Measurements from ENCODE around the gene RNASEH2A. TPM values are rescaled to one million over a fixed set of nuclear protein-coding genes. Genes with fewer than 3 reads are reported as not detected.

Gene RNASEH2A
- polyA plus RNA-seq, 1 donor (not counting 4 experiments of a cell fraction or from before 2014, with no cell fraction given), result 19.7 TPM

- Histone ChIP-seq H2AFZ (ENCODE audit: control insufficient read depth, low read length) (no peak overlapping the region), H3K79me2 (ENCODE audit: control insufficient read depth, insufficient read depth, low read length) (no peaks in the 10 kb centered on the region), H3K9me3 (ENCODE audit: control insufficient read depth, low read depth, low read length) (no peaks in the 10 kb centered on the region), H3K36me3 (ENCODE audit: control insufficient read depth in 2 of 2, extremely low read depth in 1 of 2, insufficient read depth in 2 of 2, low read length in 2 of 2) (no peaks in the 10 kb centered on the region), H3K4me3 (ENCODE audit: control insufficient read depth in 2 of 3, extremely low read depth in 1 of 3, insufficient read depth in 2 of 3, low read depth in 1 of 3, low read length in 3 of 3) (no peak overlapping the region), H3K4me1 (ENCODE audit: control insufficient read depth, extremely low read depth, insufficient read depth, low read length) (peaks cover 18% of the 10 kb centered on the region), H3K27ac (ENCODE audit: control insufficient read depth, insufficient read depth, low read length) (no peak overlapping the region), H4K20me1 (ENCODE audit: control insufficient read depth, extremely low read depth, insufficient read depth, low read length) (no peaks in the 10 kb centered on the region), H3K9me1 (ENCODE audit: control insufficient read depth, extremely low read depth, insufficient read depth, low read length) (no peaks in the 10 kb centered on the region), H3K27me3 (ENCODE audit: control insufficient read depth, extremely low read depth, insufficient read depth, low read length) (peaks cover 65% of the 10 kb centered on the region), H3K9ac (ENCODE audit: control insufficient read depth, extremely low read depth, insufficient read depth, low read length) (no peak overlapping the region), H3K4me2 (ENCODE audit: control insufficient read depth, extremely low read depth, insufficient read depth, low read depth, low read length) (no peak overlapping the region)
- TF ChIP-seq CTCF (optimal IDR thresholded peaks at IDR 0.05 in 1 of 3, IDR thresholded peaks at IDR 0.05 in 1 of 3, conservative IDR thresholded peaks at IDR 0.05 in 1 of 3; ENCODE audit: extremely low read depth in 1 of 3, insufficient read depth in 2 of 3, low read length in 3 of 3) (no peak), EZH2 (IDR thresholded peaks at IDR 0.05; ENCODE audit: low read length) (no peak)
- no peak for FAIRE-seq
- DNase-seq (ENCODE audit: low read depth, low spot score), result no peak
- dilution Hi-C loops (cut with MboI; ENCODE audit: extremely low pct_ligation_motif_present, low sequenced_read_pairs), result no loop called here
Measured at GRCh38 chr19:12834976-12835757, 28.8 kb downstream of the RNASEH2A start.

GRCh38 chr19:12836529-12836863, 30.1 kb downstream of the RNASEH2A start:
- no peaks in the 10 kb centered on the region for H3K9me3 ChIP-seq (ENCODE audit: control insufficient read depth, low read depth, low read length)
- dilution Hi-C loops (cut with MboI; ENCODE audit: extremely low pct_ligation_motif_present, low sequenced_read_pairs), result no loop called here
- H3K4me2 ChIP-seq (ENCODE audit: control insufficient read depth, extremely low read depth, insufficient read depth, low read depth, low read length), result no peak overlapping the region
- H3K9ac ChIP-seq (ENCODE audit: control insufficient read depth, extremely low read depth, insufficient read depth, low read length), result no peak overlapping the region
- H3K4me1 ChIP-seq (ENCODE audit: control insufficient read depth, extremely low read depth, insufficient read depth, low read length), result peaks cover 22% of the 10 kb centered on the region
- no peak for TF ChIP-seq EZH2 (IDR thresholded peaks at IDR 0.05; ENCODE audit: low read length)
- no peak for TF ChIP-seq CTCF (optimal IDR thresholded peaks at IDR 0.05 in 1 of 3, IDR thresholded peaks at IDR 0.05 in 1 of 3, conservative IDR thresholded peaks at IDR 0.05 in 1 of 3; ENCODE audit: extremely low read depth in 1 of 3, insufficient read depth in 2 of 3, low read length in 3 of 3)
- no peak overlapping the region for H3K27ac ChIP-seq (ENCODE audit: control insufficient read depth, insufficient read depth, low read length)
- no peak overlapping the region for H2AFZ ChIP-seq (ENCODE audit: control insufficient read depth, low read length)
- no peaks in the 10 kb centered on the region for H3K79me2 ChIP-seq (ENCODE audit: control insufficient read depth, insufficient read depth, low read length)
- no peak for FAIRE-seq
- H3K36me3 ChIP-seq (ENCODE audit: control insufficient read depth in 2 of 2, extremely low read depth in 1 of 2, insufficient read depth in 2 of 2, low read length in 2 of 2), result no peaks in the 10 kb centered on the region
- H3K9me1 ChIP-seq (ENCODE audit: control insufficient read depth, extremely low read depth, insufficient read depth, low read length), result no peaks in the 10 kb centered on the region
- no peak for DNase-seq (ENCODE audit: low read depth, low spot score)
- peaks cover 74% of the 10 kb centered on the region for H3K27me3 ChIP-seq (ENCODE audit: control insufficient read depth, extremely low read depth, insufficient read depth, low read length)
- H4K20me1 ChIP-seq (ENCODE audit: control insufficient read depth, extremely low read depth, insufficient read depth, low read length), result no peaks in the 10 kb centered on the region
- H3K4me3 ChIP-seq (ENCODE audit: control insufficient read depth in 2 of 3, extremely low read depth in 1 of 3, insufficient read depth in 2 of 3, low read depth in 1 of 3, low read length in 3 of 3), result no peak overlapping the region
